ENCODE measurements around the gene NXN.
"Not testable (repeated sequence)": the region's sequence is repeated elsewhere in the genome, so short reads cannot be mapped to it uniquely, and the experiment has no call there.

The NXN gene

DNA sequence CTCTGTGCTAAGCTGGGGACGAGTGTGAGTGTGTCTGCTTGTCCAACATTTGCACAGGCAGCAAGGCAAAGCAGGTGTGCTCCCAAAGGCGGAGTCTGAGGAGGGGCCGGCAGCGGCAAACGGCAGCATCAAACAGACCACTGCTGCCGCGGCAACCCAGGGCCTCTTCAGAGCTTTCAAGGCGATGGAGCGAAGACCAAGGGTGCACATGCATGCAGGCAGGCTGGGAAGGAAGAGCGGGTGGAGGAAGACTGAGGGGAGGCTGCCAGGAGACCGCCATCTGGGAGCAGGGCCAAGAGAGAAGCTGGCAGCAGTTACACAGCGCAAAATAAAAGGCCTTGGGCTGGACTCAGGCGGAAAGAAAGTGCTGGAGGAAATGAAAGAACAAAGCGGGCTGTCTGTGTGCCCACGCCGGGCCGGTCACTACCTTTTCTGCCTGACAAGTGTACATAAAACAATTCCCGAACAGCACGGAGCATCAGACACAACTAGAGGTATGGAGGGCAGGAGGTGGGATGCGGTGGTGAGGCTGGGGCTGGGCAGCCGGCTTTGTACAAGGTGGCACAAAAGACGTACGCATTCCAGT is 25.9 kb upstream of the NXN start:
- DNase-seq = no peak

DNA sequence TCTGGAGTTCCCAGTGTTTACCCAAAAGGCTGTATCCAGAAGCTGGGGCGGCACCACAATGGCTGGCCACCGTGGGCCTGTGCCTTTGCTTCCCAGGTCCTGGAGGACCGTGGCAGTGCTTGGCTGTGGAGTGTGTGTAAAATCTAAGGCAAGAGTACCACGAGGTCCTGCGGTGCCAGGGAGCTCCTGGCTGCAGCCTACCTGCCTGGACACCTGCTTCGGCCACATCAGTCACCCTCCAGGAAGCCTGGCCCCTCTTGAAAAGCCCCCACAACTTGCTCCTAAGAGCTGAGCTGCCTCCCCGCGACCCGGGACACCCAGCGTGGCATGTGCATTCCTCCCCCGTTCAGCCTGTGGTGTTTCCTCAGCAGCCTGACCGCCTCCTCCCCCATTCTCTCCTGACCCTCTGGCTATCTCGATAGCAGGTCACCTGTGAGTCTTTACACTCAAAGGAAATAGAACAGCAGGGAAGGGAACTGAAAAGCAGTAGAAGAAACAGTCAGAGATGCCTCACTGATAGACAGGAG is 25.3 kb upstream of the NXN start:
- no peak for DNase-seq

DNA sequence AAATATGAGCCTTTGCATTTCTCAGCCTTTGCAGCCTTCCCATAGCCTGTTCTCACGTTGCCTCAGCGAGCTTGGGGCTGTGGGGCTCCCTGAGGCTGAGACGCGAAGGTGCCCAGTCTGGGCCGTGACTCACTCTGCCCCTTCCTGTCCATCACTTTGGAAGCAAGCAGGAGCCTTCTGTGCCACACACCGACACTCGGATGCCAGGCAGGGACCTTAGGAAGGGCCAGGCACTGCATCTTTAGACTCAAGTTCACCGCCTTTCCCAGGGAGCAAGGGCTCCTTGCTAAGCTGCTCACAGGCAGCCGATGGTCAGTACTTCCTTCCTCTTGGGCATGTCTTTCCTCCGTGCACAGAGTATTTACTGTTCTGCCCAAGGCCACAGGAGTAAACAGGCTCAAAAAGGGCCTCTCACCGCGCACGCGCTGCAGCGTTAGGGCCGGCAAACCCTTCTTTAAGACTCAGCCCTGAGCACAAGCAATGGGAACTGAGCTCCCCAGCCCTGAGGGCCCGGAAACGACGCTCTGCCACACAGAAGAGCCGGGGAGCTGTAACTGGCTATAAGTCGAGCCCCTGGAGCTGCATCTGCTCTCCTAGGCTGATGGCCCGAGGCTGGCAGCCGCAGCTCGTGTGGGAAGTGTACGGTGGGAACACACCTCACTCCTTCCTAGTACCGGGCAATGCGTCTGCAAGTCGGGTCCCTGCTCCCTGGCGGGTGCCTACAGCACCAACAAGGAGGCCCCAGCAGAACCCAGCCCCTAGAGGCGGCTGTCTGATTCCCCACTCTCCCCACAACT is 24.6 kb upstream of the NXN start:
- no peak for DNase-seq

DNA sequence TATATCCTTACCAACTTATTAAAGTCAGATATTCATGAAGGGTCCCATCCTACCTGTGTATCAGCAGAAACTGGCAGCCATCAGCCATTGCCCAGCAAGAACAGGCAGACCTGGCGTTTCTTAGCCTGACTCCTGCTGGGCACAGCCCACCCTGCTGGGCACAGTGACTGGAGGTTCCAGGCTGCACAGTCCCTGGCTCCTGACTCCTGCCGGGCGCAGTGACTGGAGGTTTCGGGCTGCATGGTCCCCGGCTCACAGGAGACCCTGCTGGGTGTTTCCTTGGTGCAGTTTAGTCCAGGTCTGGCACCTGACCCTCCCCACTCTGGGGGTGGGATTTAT is 24.0 kb upstream of the NXN start:
- DNase-seq = no peak

DNA sequence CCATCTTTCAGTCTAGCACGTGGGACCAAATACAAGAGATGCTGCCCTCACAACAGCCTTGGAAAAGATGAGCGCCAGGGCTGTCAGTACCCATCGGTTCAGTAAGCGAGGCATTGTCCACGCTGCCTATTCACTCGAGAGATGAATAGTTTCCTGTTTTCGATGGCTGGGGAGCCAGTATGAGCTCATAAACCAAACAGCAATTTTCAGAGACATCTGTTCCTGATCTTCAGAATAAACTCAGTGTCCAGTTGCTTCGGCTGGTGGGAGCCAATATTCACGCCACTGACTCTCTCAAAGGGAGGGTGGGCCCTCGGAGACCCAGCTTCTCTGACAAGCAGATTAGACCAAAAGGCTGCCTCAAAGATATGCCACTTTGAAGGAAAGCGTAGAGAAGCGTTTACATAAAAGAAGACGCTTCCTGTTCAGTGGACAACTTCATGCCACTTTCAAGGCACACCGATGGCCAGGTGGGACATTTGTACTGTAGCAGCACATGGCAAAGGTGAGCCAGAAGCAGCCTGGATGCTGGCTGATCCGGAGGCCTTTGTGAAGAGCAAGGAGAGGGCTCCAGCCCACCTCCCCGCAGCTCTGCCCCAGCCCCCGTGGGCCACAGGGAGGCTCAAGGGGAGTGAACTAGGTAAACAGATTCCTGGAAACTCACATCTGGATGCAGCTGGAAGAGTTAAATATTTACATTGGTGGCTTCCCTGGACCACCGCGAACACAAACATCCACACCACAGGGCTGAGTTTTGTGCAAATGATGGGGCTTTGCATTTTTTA is 23.4 kb upstream of the NXN start:
- DNase-seq = no peak

DNA sequence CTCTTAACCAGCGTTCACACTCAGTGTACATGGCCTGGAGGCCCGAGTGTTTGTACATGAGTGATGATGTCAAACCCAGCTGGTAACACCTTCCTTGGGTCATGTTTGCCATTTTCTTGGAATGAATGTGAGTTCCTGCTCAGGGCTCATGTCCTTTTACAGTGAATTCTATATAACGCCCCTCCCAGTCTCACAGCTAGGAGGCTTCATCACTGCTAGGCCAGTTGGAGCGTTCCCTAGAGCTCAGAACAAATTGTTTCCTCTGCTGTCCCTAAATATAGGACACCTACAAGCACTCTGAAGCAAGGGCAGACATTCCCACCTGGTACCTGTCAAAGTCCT is 22.8 kb upstream of the NXN start:
- DNase-seq = no peak

DNA sequence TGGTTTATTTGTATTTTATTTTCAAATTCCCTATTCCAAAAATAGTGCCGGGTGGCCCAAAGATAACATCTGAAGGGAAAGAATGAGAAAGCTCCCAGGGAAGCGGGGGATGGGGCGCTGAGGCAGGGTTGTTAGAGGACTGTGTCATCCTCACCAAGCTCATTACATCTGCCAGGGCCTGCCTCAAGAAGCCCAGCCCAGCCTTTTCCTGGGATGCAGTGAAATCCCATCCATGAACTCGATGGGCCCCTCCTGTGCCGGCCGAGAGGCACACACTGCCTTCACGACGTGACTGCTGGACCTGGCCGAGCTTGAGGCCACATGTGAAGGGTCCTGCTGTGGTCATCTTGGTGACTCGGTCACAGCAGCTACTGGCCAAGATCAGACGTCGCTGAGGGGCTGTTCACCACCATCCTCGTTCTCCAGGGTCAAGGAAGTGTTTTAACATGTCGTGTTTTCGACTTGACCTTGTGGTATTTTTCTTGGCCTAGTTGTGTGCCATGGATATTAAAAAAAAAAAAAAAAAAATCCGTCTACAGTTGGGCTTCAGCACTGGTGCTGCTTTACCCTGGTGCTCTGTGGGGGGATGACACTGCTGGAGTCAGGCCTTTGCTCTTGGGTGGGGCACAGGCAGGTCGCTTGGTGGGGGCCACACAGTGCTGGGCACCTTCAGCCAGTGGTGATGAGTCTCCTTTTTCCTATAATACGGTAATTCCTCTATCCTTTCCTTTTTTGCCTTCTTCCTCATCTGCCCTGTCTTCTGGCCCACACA is 22.2 kb upstream of the NXN start:
- DNase-seq = no peak

DNA sequence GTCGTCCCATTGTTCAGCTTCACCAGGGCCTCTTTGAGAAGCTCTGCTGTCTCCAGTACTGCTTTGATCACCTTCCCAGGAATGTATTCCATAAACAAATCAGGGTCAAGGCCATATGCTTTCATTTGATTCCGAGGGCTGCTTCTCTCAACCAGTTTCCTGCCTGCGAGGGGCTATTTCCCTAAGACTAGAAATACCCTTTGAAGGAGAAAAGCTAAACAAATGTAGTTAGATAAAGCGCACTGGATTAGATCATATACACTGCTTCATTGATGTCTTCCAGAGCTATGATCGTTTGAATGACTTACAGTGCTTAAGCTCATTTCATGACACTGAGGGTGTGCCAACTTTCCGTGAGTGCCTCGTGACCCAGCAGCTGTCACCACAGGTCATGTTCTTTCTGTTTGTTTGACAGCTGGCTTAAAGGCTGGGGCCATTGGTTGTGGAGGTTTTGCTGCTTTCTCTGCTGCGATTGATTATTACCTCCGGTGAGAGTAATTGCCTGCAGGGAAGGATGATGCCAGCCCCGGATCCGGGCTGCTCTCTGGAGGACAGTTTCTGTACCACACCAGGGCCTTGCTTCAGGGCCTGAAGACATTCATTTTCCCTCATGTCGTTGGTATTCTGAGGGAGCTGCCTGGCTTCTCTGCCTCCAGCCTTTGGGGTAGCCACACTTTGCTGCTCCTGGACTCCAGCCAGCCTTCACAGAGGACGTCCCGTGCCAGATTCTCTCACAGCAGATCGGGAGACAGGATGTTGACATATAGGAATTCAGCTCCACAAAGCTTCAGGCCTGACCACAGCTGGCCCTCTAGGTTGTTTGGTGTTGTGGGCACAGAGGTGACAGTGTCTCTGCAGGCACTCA is 21.3 kb upstream of the NXN start:
- no peak for DNase-seq

DNA sequence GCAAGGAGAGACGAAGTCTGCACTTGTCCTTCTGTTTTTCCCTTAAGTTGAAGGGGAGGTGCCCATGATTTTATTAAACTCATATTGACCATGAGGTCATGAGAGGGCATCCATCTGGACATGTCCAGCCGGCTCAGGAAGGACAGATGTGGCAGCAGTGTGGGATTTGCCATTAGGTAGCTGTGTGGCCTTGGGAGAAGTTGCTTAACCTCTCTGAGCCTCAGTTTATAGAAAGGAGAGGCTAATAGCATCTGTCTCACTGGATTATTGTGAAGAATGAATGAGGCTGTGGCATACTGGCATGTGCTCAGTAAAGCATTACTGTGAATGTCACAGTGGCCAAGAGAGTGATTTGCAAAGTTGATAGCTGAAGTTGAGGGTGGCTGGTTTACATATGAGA is 18.5 kb upstream of the NXN start:
- no peak for DNase-seq

DNA sequence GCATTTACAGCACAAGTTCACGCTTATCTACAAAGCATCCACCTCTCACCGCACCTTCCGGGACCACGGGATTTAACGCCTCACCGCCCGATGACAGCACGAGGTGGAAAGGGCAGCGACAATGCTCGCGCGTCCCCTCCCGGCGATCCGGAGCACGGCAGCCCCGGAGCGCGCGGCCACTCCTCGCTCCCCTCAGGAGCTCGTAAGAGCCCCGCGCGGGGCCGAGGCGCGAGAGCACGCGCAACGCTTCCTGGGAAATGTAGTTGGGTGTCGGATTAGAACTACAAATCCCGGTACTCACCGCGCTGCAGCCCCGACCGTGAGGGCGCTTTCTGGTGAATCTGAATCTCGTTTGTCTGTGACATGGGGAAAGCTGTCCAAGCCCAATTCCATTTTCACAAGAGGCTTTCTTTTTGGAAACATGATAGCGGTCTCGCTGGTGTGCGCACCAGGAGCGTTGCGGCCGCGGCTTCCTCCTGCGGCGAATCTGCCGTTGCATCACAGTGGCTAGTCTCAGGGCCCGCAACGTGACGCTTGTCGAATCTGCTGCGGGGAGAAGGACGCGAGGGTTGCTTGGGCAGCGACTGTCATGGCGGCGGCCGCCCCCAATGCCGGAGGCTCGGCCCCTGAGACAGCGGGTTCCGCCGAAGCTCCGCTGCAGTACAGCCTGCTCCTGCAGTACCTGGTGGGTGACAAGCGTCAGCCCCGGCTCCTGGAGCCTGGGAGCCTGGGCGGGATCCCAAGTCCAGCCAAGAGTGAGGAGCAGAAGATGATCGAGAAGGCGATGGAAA is 17.2 kb upstream of the NXN start, which contains the start of gene TIMM22:
TIMM22 (plus strand) TSS at position 576 of the 791 bp plus-strand sequence; CDS start at position 590, 14 bp downstream.
- peak; percentile 87 for DNase-seq

DNA sequence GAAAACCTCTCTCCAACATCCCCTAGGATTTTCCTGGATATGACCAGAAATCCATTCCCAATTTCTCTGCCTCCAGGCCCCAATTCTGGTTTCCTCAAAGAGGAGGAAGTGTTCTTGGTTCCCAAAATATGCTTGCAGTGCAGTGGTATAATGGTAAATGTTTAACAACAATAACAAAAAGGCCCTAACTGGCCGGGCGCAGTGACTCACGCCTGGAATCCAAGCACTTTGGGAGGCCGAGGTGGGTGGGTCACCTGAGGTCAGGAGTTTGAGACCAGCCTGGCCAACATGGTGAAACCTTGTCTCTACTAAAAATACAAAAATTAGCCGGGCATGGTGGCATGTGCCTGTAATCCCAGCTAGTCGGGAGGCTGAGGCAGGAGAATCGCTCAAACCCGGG is 15.7 kb upstream of the NXN start:
- DNase-seq = not testable (repeated sequence)

DNA sequence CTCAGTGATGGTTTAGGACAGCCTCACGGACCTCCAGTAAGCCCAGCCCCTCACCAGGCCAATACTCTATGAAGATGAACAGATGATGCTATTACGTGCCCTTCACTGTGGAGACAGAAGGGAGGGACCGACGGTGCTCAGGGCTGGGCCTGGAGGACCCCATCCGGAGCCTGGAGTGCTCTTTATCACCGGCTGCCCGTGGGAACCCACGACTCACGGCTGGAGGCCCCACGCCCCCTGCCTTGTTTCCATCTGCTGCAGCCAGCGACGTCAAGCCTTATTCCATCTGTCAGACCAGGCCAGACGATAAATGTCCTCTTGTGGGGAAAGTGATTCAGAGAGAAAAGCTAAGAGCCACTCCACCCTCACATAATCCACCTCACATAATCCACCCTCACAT is 13.4 kb upstream of the NXN start:
- no peak for DNase-seq

DNA sequence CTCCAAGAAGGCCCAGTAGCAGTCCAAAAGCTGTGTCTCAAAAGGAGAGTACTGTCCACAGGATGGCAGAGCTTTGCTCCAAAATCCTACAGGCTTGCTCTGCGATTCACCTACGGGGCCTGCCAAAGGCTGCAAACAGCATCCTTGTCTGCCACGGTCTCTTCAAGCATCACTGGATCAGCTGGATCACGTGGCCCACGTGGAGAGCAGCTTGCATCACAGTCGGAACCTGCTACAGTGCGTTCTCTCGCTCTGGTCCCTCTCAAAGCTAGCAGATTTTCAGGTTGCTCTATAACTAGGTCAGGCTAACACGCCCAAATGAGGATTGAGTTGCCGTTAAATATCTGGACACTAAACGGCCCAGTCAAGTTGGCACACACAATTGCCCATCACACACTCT is 9.0 kb upstream of the NXN start:
- no peak for DNase-seq

DNA sequence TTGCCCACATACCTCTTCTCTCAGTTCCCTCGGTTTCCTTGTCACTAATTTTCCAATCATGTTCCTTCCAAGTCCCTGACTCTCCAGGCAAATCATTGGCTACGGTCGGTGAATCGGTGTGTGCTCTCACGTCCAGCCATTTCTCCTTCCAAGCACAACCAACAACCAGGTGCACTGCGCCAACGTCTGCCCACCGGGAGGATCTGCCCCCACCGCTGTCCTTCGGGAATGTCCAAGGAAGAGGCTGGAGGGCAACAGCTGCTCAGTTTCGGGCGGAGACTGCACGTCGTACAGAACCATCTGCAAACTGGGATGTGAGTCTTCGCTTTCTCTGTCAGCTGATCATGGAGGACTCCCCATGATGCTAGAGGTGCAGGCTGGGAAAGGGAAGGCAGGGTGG is 8.4 kb upstream of the NXN start:
- no peak for DNase-seq

DNA sequence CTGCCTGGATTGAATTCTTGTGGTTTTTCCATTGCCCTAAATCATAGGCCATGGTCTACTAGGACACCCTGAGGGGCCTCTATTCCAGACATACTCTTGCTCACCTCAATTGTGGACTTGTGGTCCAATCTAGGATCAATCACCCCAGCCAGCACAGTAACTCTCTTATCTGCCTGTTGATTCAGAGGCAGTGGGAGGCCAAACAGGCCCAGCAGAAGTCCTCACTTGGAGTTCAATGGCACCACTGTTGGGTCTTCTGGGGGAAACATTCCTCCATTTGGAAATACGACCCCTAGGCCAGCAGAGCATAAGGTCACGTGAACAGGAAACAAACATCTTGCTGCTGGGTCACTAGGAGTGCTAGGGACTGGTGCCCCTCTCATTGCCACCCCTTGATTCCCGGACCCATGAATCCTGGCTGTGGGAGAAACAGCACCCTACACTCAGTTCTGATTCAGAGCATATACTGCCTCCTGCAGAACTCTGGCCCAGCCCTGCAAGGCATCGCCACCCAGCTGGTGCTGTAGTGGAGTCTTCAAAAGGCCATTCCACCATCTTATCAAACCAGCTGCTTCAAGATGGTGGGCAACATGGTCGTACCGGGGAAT is 6.8 kb upstream of the NXN start:
- no peak for DNase-seq

DNA sequence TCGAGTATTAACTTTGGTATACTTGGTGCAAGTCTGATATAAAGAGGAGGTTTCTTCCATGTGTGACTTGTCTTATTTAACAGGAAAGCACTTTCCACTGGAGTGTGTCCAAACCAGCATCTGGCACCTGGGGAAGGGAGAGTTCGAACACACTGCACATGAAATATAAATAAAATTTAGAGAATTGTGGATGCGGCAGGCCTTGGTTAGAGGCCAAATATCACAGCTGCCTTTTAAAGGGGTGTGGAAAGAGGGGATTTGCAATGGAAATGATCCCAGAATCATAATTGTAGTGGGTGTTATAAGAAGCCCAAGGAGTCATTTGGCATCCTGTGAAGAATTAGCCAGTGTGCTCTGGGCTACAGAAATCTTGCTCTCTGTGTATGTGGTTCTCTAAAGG is 4.3 kb upstream of the NXN start:
- DNase-seq = no peak

DNA sequence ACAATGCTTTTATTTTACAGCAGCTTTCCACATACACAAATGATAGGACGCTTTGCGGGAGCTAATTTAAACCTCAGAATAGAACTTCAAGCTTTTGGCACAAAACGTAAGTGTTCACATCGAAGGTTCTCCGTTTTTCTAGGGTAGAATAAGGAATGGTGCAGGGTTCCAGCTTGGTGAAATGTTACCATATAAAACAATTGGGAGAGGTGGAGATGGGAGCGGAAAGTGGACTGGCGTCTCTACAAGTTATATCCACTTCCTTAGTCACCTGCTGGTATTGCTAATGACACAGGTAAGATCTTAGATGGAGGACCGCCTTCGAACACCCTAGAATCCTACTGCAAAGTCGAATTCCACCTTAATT is 1.7 kb upstream of the NXN start:
- DNase-seq = no peak

DNA sequence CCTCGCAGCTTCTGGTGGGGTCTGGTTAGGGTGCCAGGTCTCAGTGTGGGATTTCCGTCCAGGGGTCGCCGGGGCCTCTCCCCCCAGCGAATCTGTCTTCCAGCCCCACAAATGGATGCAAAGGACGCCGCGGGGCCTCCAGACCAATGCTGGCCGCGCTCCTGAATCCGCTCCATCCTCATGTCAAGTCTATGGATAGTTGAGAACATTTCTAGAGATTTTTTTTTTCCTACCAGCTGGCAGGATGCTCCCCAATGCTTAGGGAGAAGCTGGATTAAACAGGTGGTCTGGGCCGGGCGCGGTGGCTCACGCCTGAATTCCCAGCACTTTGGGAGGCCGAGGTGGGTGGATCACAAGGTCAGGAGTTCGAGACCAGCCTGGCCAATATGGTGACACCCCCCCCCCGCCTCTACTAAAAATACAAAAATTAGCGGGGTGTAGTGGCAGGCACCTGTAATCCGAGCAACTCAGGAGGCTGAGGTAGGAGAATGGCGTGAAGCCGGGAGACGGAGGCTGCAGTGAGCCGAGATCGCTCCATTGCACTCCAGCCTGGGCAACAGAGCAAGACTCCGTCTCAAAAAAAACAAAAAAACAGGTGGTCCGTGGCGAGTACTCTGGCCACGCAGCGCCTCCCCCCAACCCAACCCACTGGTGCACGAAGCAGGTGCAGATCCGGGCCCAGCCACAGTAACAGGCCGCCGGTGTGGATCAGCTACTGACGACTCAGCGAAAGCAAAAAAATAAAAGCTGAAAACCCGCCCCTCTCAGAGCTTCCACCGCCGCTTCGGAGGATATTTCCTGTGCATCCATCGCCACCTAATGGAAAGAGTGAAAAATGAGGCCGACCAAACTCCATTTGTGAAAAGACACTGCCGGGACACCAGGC is 1.1 kb upstream of the NXN start:
- DNase-seq = no peak

DNA sequence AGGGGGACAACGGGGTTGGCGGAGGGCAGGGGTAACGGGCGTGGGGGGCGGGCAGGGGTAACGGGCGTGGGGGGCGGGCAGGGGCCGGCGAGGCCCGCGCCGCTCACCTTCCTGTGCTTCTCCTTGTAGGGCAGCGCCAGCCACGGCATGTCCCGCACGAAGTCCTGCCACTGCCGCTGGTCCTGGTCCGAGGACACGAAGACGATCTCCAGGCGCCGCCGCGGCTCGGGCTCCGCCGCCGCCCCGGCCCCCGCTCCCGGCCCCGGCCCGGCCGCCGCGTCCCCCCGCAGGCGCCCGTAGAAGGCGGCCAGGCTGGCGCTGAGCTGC is 401 bp downstream of the NXN start:
- DNase-seq = no peak

Measured in activated gamma-delta T cell (primary cell).